Astrocyte of the cerebellum (primary cell): Measurements from ENCODE around the gene NUMBL.
"Not testable (repeated sequence)": the region's sequence is repeated elsewhere in the genome, so short reads cannot be mapped to it uniquely, and the experiment has no call there.

ENCODE experiments used
- DNase-seq: peaks from one replicate; pipeline ENCODE4 v3.0.0-alpha.2; 2011; ENCODE audit warnings: low read depth
- H3K4me3 ChIP-seq: 2 replicates; pipeline ENCODE4 v1.5.1; 2011; ENCODE audit warnings: mild to moderate bottlenecking, low read depth, low read length, moderate library complexity
- CTCF ChIP-seq: IDR thresholded peaks from 2 replicates; pipeline ENCODE4 v1.5.1; 2012; ENCODE audit warnings: low read length, low read depth, moderate library complexity, mild to moderate bottlenecking; ENCODE audit errors: missing control alignments
- in situ Hi-C: cut with HindIII; loops from 2 replicates; pipeline ENCODE4 v1.10.0; 2017; ENCODE audit warnings: low sequenced_read_pairs

Gene NUMBL

GRCh38 chr19:40659566-40659965 is 30.9 kb downstream of the NUMBL start:
- no peak overlapping the region for H3K4me3 ChIP-seq
- TF ChIP-seq CTCF: no peak
- no peak for DNase-seq
- in situ Hi-C loops: no loop called here

- in situ Hi-C loops: no loop called here
Observed at GRCh38 chr19:40659116-40659515, 31.3 kb downstream of the NUMBL start.

GRCh38 chr19:40658031-40658430 is 32.4 kb downstream of the NUMBL start:
- no peak for TF ChIP-seq CTCF
- H3K4me3 ChIP-seq: no peak overlapping the region
- no peak for DNase-seq
- in situ Hi-C loops: no loop called here

More at GRCh38 chr19:40659116-40659515, 31.3 kb downstream of the NUMBL start:
- no peak overlapping the region for H3K4me3 ChIP-seq
- DNase-seq: no peak
- TF ChIP-seq CTCF: no peak

GRCh38 chr19:40655684-40656083 is 34.8 kb downstream of the NUMBL start:
- in situ Hi-C loops, DNase-seq, H3K4me3 ChIP-seq: not testable (repeated sequence)

GRCh38 chr19:40652303-40652702 is 38.1 kb downstream of the NUMBL start:
- DNase-seq, in situ Hi-C loops, H3K4me3 ChIP-seq: not testable (repeated sequence)

- DNase-seq: peak; percentile 82
- in situ Hi-C loops: no loop called here
- TF ChIP-seq CTCF: no peak
- no peak overlapping the region for H3K4me3 ChIP-seq
Observed at GRCh38 chr19:40650749-40651305, 39.6 kb downstream of the NUMBL start.

- H3K4me3 ChIP-seq, DNase-seq, in situ Hi-C loops: not testable (repeated sequence)
Observed at GRCh38 chr19:40649903-40650675, 40.4 kb downstream of the NUMBL start.

GRCh38 chr19:40646743-40647254 is 43.7 kb downstream of the NUMBL start:
- in situ Hi-C loops: no loop called here
- H3K4me3 ChIP-seq: no peak overlapping the region
- no peak for DNase-seq
- TF ChIP-seq CTCF: no peak
